Measurements from ENCODE around the gene WDR70.
"Not testable (repeated sequence)": the region's sequence is repeated elsewhere in the genome, so short reads cannot be mapped to it uniquely, and the experiment has no call there.

DNA sequence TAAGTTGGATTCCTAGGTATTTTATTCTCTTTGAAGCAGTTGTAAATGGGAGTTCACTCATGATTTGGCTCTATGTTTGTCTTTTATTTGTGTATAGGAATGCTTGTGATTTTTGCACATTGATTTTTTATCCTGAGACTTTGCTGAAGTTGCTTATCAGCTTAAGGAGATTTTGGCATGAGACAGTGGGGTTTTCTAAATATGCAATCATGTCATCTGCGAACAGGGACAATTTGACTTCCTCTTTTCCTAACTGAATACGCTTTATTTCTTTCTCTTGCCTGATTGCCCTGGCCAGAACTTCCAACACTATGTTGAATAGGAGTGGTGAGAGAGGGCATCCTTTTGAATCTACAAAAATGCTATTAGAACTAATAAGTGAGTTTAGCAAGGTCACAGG, 215.7 kb downstream of the WDR70 start:
- TF ChIP-seq, protein P1, sequence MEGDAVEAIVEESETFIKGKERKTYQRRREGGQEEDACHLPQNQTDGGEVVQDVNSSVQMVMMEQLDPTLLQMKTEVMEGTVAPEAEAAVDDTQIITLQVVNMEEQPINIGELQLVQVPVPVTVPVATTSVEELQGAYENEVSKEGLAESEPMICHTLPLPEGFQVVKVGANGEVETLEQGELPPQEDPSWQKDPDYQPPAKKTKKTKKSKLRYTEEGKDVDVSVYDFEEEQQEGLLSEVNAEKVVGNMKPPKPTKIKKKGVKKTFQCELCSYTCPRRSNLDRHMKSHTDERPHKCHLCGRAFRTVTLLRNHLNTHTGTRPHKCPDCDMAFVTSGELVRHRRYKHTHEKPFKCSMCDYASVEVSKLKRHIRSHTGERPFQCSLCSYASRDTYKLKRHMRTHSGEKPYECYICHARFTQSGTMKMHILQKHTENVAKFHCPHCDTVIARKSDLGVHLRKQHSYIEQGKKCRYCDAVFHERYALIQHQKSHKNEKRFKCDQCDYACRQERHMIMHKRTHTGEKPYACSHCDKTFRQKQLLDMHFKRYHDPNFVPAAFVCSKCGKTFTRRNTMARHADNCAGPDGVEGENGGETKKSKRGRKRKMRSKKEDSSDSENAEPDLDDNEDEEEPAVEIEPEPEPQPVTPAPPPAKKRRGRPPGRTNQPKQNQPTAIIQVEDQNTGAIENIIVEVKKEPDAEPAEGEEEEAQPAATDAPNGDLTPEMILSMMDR (IDR thresholded peaks at IDR 0.05; ENCODE audit: insufficient read depth, low read length, poor library complexity, severe bottlenecking), result not testable (repeated sequence)
- not testable (repeated sequence) for TF ChIP-seq EZH2phosphoT487 (conservative IDR thresholded peaks at IDR 0.05; ENCODE audit: low read length)
